Suprapubic skin (tissue), 4 donors: Measurements from ENCODE around the gene TXNDC15. TPM values are rescaled to one million over a fixed set of nuclear protein-coding genes. Genes with fewer than 3 reads are reported as not detected.
"Not testable (repeated sequence)": the region's sequence is repeated elsewhere in the genome, so short reads cannot be mapped to it uniquely, and the experiment has no call there.

ENCODE experiments used
- DNase-seq, 2 donors: peaks; one replicate each; pipeline ENCODE4 v3.0.0-alpha.2; 2019; ENCODE audit warnings: low spot score in 2 of 2
- H3K27ac ChIP-seq: fragments of 200-600 bp; sonication (generic); one replicate; pipeline ENCODE4 v1.5.1; 2019
- H3K27me3 ChIP-seq: fragments of 200-600 bp; sonication (generic); one replicate; pipeline ENCODE4 v1.5.1; 2019
- H3K36me3 ChIP-seq: fragments of 200-600 bp; sonication (generic); one replicate; pipeline ENCODE4 v1.5.1; 2019
- H3K4me1 ChIP-seq: fragments of 200-600 bp; sonication (generic); one replicate; pipeline ENCODE4 v1.5.1; 2019
- H3K4me3 ChIP-seq: fragments of 200-600 bp; sonication (generic); one replicate; pipeline ENCODE4 v1.5.1; 2019; ENCODE audit warnings: mild to moderate bottlenecking
- H3K9me3 ChIP-seq: fragments of 200-600 bp; sonication (generic); one replicate; pipeline ENCODE4 v1.5.1; 2019
- EP300 ChIP-seq: sonication (generic); formaldehyde crosslinking; IDR thresholded peaks from one replicate; pipeline ENCODE4 v1.6.1; 2017; ENCODE audit warnings: antibody characterized with exemption
- POLR2A ChIP-seq, 2 donors: fragments of 450-650 bp; IDR thresholded peaks; one replicate each; pipeline ENCODE4 v1.6.1; 2017; ENCODE audit warnings: antibody characterized with exemption in 2 of 2, mild to moderate bottlenecking in 2 of 2, moderate library complexity in 2 of 2
- POLR2AphosphoS5 ChIP-seq, 3 donors: sonication (generic); formaldehyde crosslinking; IDR thresholded peaks; one replicate each; pipeline ENCODE4 v1.6.1; 2017; ENCODE audit warnings: antibody characterized with exemption in 3 of 3
- WGBS: methylation state at CpG from one replicate; pipeline ENCODE4 v1.1.5; 2018; 5-methylcytosine and 5-hydroxymethylcytosine counted together
- total RNA-seq, 4 donors: library from RNA; depleted of rRNA; stranded (reverse); fragments of >200 nt; gene quantifications; one replicate each; pipeline ENCODE4 v1.1.0, GENCODE V29; 2016
- TF ChIP-seq, protein P1 (sequence below), 2 donors: fragments of 200-600 bp in 1 of 2; fragments of 450-650 bp in 1 of 2; sonication (generic) in 1 of 2; IDR thresholded peaks; one replicate each; pipeline ENCODE4 v1.5.1; 2016 to 2019; ENCODE audit warnings: antibody characterized with exemption in 2 of 2, mild to moderate bottlenecking in 1 of 2, moderate library complexity in 1 of 2

TXNDC15 gene
- total RNA-seq, 4 donors from 2014 or later, result 31.9 to 74.4 (median 37.8) TPM

DNA sequence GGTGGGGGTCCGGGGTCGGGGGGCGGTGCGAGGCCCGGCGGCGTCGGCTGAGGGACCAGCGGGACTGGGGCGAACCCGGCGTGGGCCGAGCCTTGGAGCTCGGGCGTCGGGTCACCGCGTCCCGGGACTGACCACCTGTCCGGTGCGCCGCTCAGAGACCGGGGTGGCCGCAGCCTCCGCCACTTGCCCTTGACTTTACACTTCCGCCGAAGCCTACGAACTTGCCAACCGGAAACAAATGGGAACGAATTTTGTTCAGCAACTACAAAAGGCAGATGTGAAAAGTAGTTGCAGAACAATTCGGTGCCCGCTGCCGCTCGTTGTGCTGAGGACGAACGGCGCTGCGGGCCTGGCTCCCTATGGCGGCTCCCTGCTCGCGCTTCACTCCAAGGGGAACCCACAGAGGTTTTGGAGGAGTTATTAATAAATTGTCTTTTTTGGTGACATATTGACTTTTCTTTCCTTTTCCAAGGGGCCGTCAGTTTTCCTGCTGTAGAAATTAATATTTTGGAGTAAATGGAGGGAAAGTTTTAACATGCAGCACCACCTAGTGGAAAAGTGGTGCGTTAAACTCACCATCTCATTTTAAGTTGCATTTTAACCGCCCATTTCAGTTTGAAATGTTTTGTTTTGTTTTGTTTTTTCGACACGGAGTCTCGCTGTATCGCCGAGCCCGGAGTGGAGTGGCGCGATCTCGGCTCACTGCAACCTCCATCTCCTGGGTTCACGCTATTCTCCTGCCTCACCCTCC, 31.2 kb downstream of the TXNDC15 start:
- Histone ChIP-seq H3K27me3 (no peaks in the 10 kb centered on the region), H3K9me3 (no peaks in the 10 kb centered on the region), H3K27ac (peak overlapping the region; percentile 99), H3K4me1 (peaks cover 10% of the 10 kb centered on the region), H3K36me3 (peaks cover 14% of the 10 kb centered on the region), H3K4me3 (peak overlapping the region; percentile 89)
- WGBS, result under 1% methylated on average over 30 of the region's 54 CpGs
- TF ChIP-seq EP300, result no peak
- TF ChIP-seq POLR2AphosphoS5 (IDR thresholded peaks at IDR 0.05), result peak in 1 of 3 donors; percentile 23
- TF ChIP-seq, protein P1, sequence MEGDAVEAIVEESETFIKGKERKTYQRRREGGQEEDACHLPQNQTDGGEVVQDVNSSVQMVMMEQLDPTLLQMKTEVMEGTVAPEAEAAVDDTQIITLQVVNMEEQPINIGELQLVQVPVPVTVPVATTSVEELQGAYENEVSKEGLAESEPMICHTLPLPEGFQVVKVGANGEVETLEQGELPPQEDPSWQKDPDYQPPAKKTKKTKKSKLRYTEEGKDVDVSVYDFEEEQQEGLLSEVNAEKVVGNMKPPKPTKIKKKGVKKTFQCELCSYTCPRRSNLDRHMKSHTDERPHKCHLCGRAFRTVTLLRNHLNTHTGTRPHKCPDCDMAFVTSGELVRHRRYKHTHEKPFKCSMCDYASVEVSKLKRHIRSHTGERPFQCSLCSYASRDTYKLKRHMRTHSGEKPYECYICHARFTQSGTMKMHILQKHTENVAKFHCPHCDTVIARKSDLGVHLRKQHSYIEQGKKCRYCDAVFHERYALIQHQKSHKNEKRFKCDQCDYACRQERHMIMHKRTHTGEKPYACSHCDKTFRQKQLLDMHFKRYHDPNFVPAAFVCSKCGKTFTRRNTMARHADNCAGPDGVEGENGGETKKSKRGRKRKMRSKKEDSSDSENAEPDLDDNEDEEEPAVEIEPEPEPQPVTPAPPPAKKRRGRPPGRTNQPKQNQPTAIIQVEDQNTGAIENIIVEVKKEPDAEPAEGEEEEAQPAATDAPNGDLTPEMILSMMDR (IDR thresholded peaks at IDR 0.05), result peak; percentile 48 to 54
- TF ChIP-seq POLR2A (IDR thresholded peaks at IDR 0.05), result no peak
- DNase-seq, result peak; percentile 68 to 79

DNA sequence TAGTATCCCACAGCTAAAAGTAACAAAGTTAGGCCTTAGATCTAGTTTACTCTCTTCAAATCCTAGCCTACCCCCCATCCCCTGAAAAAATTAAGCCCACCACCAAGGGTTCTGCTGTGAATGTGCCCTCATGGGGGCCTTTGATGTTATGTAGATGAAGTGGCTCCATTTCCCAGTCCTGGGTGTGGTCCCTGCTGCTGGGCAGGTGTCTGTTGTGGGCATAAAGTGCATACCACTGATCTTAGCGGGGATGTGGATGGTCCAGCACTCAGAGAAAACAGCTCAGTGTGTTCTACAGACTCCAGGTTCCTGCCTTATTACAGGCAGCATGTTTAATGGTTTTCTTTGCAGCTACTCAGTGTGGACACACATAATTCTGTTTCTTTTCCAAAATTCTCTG, 32.6 kb downstream of the TXNDC15 start:
- TF ChIP-seq POLR2A (IDR thresholded peaks at IDR 0.05), result no peak
- Histone ChIP-seq H3K9me3 (no peaks in the 10 kb centered on the region), H3K36me3 (peaks cover 22% of the 10 kb centered on the region), H3K4me1 (peaks cover 10% of the 10 kb centered on the region), H3K4me3 (no peak overlapping the region), H3K27ac (no peak overlapping the region), H3K27me3 (no peaks in the 10 kb centered on the region)
- 100% methylated on average over 1 of the region's 1 CpG for WGBS
- DNase-seq, result no peak

DNA sequence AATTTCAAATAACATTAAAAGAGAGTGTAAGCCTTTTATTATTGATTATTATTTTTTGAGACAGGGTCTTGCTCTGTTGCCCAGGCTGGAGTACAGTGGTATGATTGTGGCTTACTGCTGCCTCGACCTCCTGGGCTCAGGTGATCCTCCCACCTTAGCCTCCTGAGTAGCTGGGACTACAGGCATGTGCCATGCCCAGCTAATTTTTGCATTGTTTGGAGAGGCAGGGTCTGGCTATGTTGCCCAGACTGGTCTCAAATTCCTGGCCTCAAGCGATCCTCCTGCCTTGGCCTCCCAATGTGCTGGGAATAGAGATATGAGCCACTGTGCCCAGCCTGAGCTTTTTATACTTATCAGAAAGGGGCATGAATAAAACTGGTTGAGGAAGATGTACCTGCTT, 36.6 kb downstream of the TXNDC15 start:
- H3K27ac ChIP-seq, DNase-seq, H3K4me3 ChIP-seq, H3K27me3 ChIP-seq, H3K9me3 ChIP-seq: not testable (repeated sequence)
- 85% methylated on average over 2 of the region's 2 CpGs for WGBS
- Histone ChIP-seq H3K36me3 (peaks cover 48% of the 10 kb centered on the region), H3K4me1 (peaks cover 10% of the 10 kb centered on the region)

DNA sequence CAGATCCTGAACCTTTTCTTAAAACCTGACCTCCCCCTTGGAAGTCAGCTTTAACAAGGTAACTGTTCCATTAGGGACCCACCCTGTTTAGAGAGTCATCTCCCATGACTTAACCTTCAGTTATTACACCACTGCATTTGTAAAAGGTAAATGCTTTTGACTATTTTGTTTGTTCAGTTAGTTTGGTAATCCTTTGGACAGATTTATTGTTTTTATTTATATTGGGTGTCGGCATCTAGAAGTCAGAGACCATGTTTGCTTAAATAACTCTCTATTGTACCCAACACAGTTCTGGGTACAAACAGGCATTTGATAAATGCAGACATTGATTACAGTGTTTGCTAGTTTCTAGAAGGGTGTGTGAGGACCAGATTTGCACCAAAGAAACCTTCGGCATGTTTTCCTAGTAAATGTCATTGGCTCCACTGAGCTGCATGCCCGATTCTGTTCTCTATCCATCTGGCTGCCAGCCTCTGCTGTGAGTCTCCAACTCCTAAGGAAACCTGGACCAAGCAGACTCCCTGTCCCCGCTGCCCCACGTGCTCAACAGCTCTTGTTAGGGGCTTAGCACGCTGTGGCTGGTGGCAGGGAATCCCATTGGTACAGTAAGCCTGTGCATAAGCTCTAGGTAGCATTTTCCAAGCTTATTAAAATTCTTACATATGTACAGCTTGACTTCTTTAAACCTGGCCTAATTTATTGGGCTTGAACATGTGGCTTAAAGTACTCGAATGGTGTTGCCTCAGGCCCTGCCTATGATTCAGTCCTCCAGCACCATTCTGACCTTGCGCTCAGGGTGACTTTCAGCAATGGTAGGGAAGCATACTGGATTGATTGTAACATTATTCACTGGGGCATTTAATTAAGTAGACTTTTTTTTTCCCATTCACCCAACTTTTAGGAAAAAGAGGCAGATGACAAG, 37.4 kb downstream of the TXNDC15 start:
- peaks cover 51% of the 10 kb centered on the region for H3K36me3 ChIP-seq
- WGBS, result 78% methylated on average over 8 of the region's 8 CpGs
- no peaks in the 10 kb centered on the region for H3K9me3 ChIP-seq
- TF ChIP-seq, protein P1 (IDR thresholded peaks at IDR 0.05), result no peak
- TF ChIP-seq POLR2AphosphoS5 (IDR thresholded peaks at IDR 0.05) (no peak), EP300 (no peak), POLR2A (IDR thresholded peaks at IDR 0.05) (no peak)
- H3K27ac ChIP-seq, result no peak overlapping the region
- peaks cover 3% of the 10 kb centered on the region for H3K4me1 ChIP-seq
- no peak overlapping the region for H3K4me3 ChIP-seq
- no peak for DNase-seq
- H3K27me3 ChIP-seq, result no peaks in the 10 kb centered on the region

DNA sequence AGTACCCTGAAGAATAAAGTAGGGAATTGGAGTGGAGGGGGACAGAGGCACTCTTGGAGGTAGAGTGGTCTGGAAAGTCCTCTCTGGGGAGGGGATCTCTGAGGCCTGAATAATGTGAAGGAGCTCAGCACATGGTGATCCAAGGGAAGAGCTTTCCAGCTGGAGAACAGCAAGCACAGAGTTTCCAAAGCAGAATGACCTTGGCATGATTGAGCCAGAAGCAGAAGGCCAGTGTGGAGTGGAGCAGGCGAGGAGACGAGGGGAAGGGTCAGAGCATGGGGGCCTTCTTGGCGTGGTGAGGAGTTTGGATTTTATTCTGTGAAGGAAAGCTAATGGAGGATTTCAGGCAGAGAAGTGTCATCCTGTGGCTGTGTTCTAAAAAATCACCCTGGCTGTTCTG, 39.1 kb downstream of the TXNDC15 start:
- Histone ChIP-seq H3K27ac (no peak overlapping the region), H3K9me3 (no peaks in the 10 kb centered on the region), H3K36me3 (peaks cover 59% of the 10 kb centered on the region), H3K4me1 (no peaks in the 10 kb centered on the region), H3K27me3 (no peaks in the 10 kb centered on the region), H3K4me3 (no peak overlapping the region)
- TF ChIP-seq, protein P1 (IDR thresholded peaks at IDR 0.05), result no peak
- TF ChIP-seq POLR2AphosphoS5 (IDR thresholded peaks at IDR 0.05) (no peak), EP300 (no peak), POLR2A (IDR thresholded peaks at IDR 0.05) (no peak)
- 93% methylated on average over 3 of the region's 3 CpGs for WGBS
- no peak for DNase-seq

DNA sequence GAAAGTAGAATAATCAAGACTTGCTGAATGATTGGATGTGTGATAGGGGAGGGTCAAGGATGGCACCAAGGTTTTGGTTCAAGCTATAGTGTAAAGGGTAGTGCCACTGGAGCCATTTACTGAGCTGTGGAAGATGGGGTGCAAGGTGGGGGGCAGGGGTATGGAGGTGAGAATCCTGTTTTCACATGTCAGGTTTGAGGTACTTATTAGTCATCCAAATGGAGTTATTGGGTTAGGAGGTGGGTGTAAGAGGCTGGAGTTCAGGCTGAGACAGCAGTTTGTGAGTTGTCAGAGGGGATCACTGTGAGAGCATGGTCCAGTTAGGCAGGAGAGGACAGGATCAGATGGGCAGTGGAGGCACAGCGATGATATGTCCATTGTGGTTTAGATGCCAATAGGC, 39.6 kb downstream of the TXNDC15 start:
- H3K4me1 ChIP-seq, result no peaks in the 10 kb centered on the region
- 91% methylated on average over 1 of the region's 1 CpG for WGBS
- H3K27me3 ChIP-seq, result no peaks in the 10 kb centered on the region
- no peak for TF ChIP-seq POLR2AphosphoS5 (IDR thresholded peaks at IDR 0.05)
- no peak for DNase-seq
- no peaks in the 10 kb centered on the region for H3K9me3 ChIP-seq
- no peak overlapping the region for H3K27ac ChIP-seq
- H3K36me3 ChIP-seq, result peaks cover 59% of the 10 kb centered on the region
- no peak overlapping the region for H3K4me3 ChIP-seq
